Fibroblast of pulmonary artery (primary cell): ENCODE results near the gene PCNX1.

Experiments used
- DNase-seq: peaks from one replicate; pipeline ENCODE4 v3.0.0-alpha.2; 2010; ENCODE audit warnings: low read depth
- H3K4me3 ChIP-seq: replicated peaks from 2 replicates; pipeline ENCODE4 v1.5.1; 2011; ENCODE audit warnings: low read depth, mild to moderate bottlenecking, control low read depth, low read length, moderate library complexity
- CTCF ChIP-seq: IDR thresholded peaks from 2 replicates; pipeline ENCODE4 v1.5.1; 2011; ENCODE audit warnings: mild to moderate bottlenecking, control low read depth, low read length, inconsistent platforms; ENCODE audit errors: missing control alignments

The PCNX1 gene

GRCh38 chr14:70907996-70908934, 1.0 kb downstream of the PCNX1 start:
- DNase-seq: peak; percentile 70
- TF ChIP-seq CTCF: no peak
- H3K4me3 ChIP-seq: peak overlapping the region; percentile 73

GRCh38 chr14:70908935-70909641, 1.8 kb downstream of the PCNX1 start:
- H3K4me3 ChIP-seq: peak overlapping the region; percentile 73
- DNase-seq: no peak
- no peak for TF ChIP-seq CTCF

- no peak for TF ChIP-seq CTCF
- peak overlapping the region; percentile 73 for H3K4me3 ChIP-seq
- no peak for DNase-seq
These were observed 2.7 kb downstream of the PCNX1 start for GRCh38 chr14:70909733-70910614.

GRCh38 chr14:70915415-70915814, 8.2 kb downstream of the PCNX1 start:
- no peak overlapping the region for H3K4me3 ChIP-seq

GRCh38 chr14:70916300-70916699, 9.0 kb downstream of the PCNX1 start:
- no peak for TF ChIP-seq CTCF
- no peak for DNase-seq
- H3K4me3 ChIP-seq: no peak overlapping the region

More at GRCh38 chr14:70915415-70915814, 8.2 kb downstream of the PCNX1 start:
- TF ChIP-seq CTCF: no peak
- DNase-seq: no peak

GRCh38 chr14:70916799-70917198, 9.5 kb downstream of the PCNX1 start:
- H3K4me3 ChIP-seq: no peak overlapping the region
- no peak for TF ChIP-seq CTCF
- no peak for DNase-seq
